GM12878 (cell line): Measurements from ENCODE around the gene CAMTA1. TPM values are rescaled to one million over a fixed set of nuclear protein-coding genes. Genes with fewer than 3 reads are reported as not detected.

Experiments used
- CHD1 ChIP-seq: IDR thresholded peaks from 2 replicates; pipeline ENCODE4 v1.6.1; 2012; ENCODE audit warnings: low read depth, low read length, improper control_type of control experiment
- ELK1 ChIP-seq: IDR thresholded peaks from 2 replicates; pipeline ENCODE4 v1.6.1; 2012; ENCODE audit warnings: low read depth, low read length, improper control_type of control experiment
- HDGF ChIP-seq: fragments of 450-650 bp; IDR thresholded peaks from 2 replicates; pipeline ENCODE4 v1.6.1; 2016; ENCODE audit warnings: antibody characterized with exemption
- IKZF2 ChIP-seq, 2 experiments: fragments of 450-650 bp; IDR thresholded peaks; 2 replicates each; pipeline ENCODE4 v1.6.1; 2017; ENCODE audit warnings: mild to moderate bottlenecking in 2 of 2, moderate library complexity in 2 of 2
- MAX ChIP-seq: IDR thresholded peaks from 2 replicates; pipeline ENCODE4 v1.6.1; 2012; ENCODE audit warnings: low read depth, low read length, improper control_type of control experiment
- PKNOX1 ChIP-seq: fragments of 450-650 bp; IDR thresholded peaks from 2 replicates; pipeline ENCODE4 v1.6.1; 2016; ENCODE audit warnings: mild to moderate bottlenecking
- SMC3 ChIP-seq: IDR thresholded peaks from 2 replicates; pipeline ENCODE4 v1.6.1; 2011; ENCODE audit warnings: low read length, improper control_type of control experiment, borderline replicate concordance
- SUZ12 ChIP-seq: fragments of 200-600 bp; sonication (generic); IDR thresholded peaks from one replicate; pipeline ENCODE4 v1.6.1; 2018; ENCODE audit warnings: antibody characterized with exemption, mild to moderate bottlenecking; ENCODE audit not compliant: unreplicated experiment
- TBL1XR1 ChIP-seq: IDR thresholded peaks from 2 replicates; pipeline ENCODE4 v1.6.1; 2012; ENCODE audit warnings: low read depth, low read length, improper control_type of control experiment
- polyA plus RNA-seq, 11 experiments: library from polyadenylated mRNA; depleted of rRNA in 4 of 11; unstranded in 6 of 11; stranded (reverse) in 5 of 11; fragments of >200 nt; fragmentation: Nextera tagmentation in 4 of 11; fragmentation: Illumina TruSeq in 1 of 11; extraction: Ambion mirVana in 4 of 11; extraction: Trizol in 1 of 11; gene quantifications; 1 replicate in 1 of 11; 2 replicates in 10 of 11; pipeline versions ENCODE4 v1.2.1 to v1.2.3, GENCODE V29; 2011 to 2016; ENCODE audit warnings: inconsistent platforms in 2 of 11, missing spikeins in 2 of 11, low read depth in 1 of 11
- total RNA-seq, 4 experiments: library from RNA; depleted of rRNA in 3 of 4; stranded (reverse); fragments of >200 nt in 3 of 4; fragmentation: Illumina TruSeq in 1 of 4; extraction: Trizol in 1 of 4; gene quantifications; 2 replicates each; pipeline versions ENCODE4 v1.2.1 to v1.2.3, GENCODE V29; 2013 to 2021

The CAMTA1 gene
- total and polyA plus RNA-seq, 10 of the 15 experiments (the other 5 are each of a cell fraction or from before 2014, with no cell fraction given), result 37.7 to 148 (median 76.4) TPM

- no peak for TF ChIP-seq SUZ12
- TF ChIP-seq ELK1, result no peak
- TF ChIP-seq PKNOX1, result no peak
- TF ChIP-seq MAX, result no peak
- TF ChIP-seq HDGF, result no peak
- TF ChIP-seq CHD1, result no peak
- no peak for TF ChIP-seq SMC3
- TF ChIP-seq TBL1XR1, result no peak
- no peak for TF ChIP-seq IKZF2 (IDR thresholded peaks at IDR 0.05)
These were observed 444.7 kb downstream of the CAMTA1 start (continued) for GRCh38 chr1:7229696-7230631.
